ENCODE measurements around the gene TSPAN15. TPM values are rescaled to one million over a fixed set of nuclear protein-coding genes. Genes with fewer than 3 reads are reported as not detected.

TSPAN15 gene
- total RNA-seq, 1 experiment from 2014 or later, result 212 TPM

- intact Hi-C loops (cut with micrococcal nuclease), result loop anchor here (1.0 kb wide), 1 partner anchor 9 kb away; no protein-coding TSS in a partner anchor
Measured at GRCh38 chr10:69437321-69438259, 13.7 kb upstream of the TSPAN15 start.

GRCh38 chr10:69438536-69439349 lies 12.5 kb upstream of the TSPAN15 start:
- ChIA-PET POLR2A (ENCODE audit: unreplicated experiment) (interaction anchor here (0.6 to 1.9 kb wide), 4 partner anchors 8 to 429 kb away, joined by 3 to 14 read pairs (median 7); no protein-coding TSS in a partner anchor), CTCF (interaction anchor here (0.7 to 2.2 kb wide), 7 partner anchors 8 to 198 kb away, joined by 4 to 16 read pairs (median 5); no protein-coding TSS in a partner anchor)
- TF ChIP-seq EZH2phosphoT487 (IDR thresholded peaks at IDR 0.05; ENCODE audit: borderline replicate concordance, low read length) (no peak), EZH2 (IDR thresholded peaks at IDR 0.05; ENCODE audit: low read length, unreplicated experiment) (no peak), CTCF (conservative IDR thresholded peaks at IDR 0.05; ENCODE audit: low read depth, low read length) (peak; percentile 25)
- H3K4me1 ChIP-seq (ENCODE audit: insufficient read depth, low read length), result peaks cover 60% of the 10 kb centered on the region
- peak; percentile 99 for DNase-seq
- H3K9me2 ChIP-seq (replicated peaks; ENCODE audit: low read length), result no peaks in the 10 kb centered on the region
- peak overlapping the region; percentile 91 for H3K27ac ChIP-seq (ENCODE audit: low read length)
- no peaks in the 10 kb centered on the region for H3K36me3 ChIP-seq (ENCODE audit: low read depth, low read length)
- BruUV-seq (replicated peaks), result TSS peak; percentile 84
- no peaks in the 10 kb centered on the region for H3K79me2 ChIP-seq (ENCODE audit: low read length)
- peak; percentile 69 for ATAC-seq
- H3K4me2 ChIP-seq (ENCODE audit: low read length), result peak overlapping the region; percentile 72
- intact Hi-C loops (cut with micrococcal nuclease), result loop anchor here (1.0 kb wide), 1 partner anchor 8 kb away; no protein-coding TSS in a partner anchor
- no peaks in the 10 kb centered on the region for H3K27me3 ChIP-seq (ENCODE audit: low read length)
- H3K4me3 ChIP-seq (ENCODE audit: low read length), result peak overlapping the region; percentile 31
- H3K9ac ChIP-seq (ENCODE audit: low read length), result peak overlapping the region; percentile 78
- no peaks in the 10 kb centered on the region for H3K9me3 ChIP-seq (ENCODE audit: low read length)
- peaks cover 24% of the 10 kb centered on the region for H3F3A ChIP-seq (ENCODE audit: low read length, unreplicated experiment)
- no peaks in the 10 kb centered on the region for H4K20me1 ChIP-seq (ENCODE audit: low read length)
- H2AFZ ChIP-seq (ENCODE audit: low read length), result peak overlapping the region; percentile 57

More at GRCh38 chr10:69437321-69438259, 13.7 kb upstream of the TSPAN15 start:
- no peaks in the 10 kb centered on the region for H3K79me2 ChIP-seq (ENCODE audit: low read length)
- ATAC-seq (no peak), DNase-seq (peak; percentile 70)
- H3F3A ChIP-seq (ENCODE audit: low read length, unreplicated experiment), result peaks cover 24% of the 10 kb centered on the region
- TF ChIP-seq EZH2phosphoT487 (IDR thresholded peaks at IDR 0.05; ENCODE audit: borderline replicate concordance, low read length), result no peak
- TF ChIP-seq CTCF (conservative IDR thresholded peaks at IDR 0.05; ENCODE audit: low read depth, low read length), result no peak
- TF ChIP-seq EZH2 (IDR thresholded peaks at IDR 0.05; ENCODE audit: low read length, unreplicated experiment), result no peak
- ChIA-PET POLR2A (ENCODE audit: unreplicated experiment) (interaction anchor here (0.6 to 1.9 kb wide), 3 partner anchors 9 to 16 kb away, joined by 3 to 7 read pairs (median 7); no protein-coding TSS in a partner anchor), CTCF (interaction anchor here (0.8 to 2.2 kb wide), 5 partner anchors 10 to 70 kb away, joined by 4 to 16 read pairs (median 8); no protein-coding TSS in a partner anchor)
- H3K9me3 ChIP-seq (ENCODE audit: low read length), result no peaks in the 10 kb centered on the region
- no peaks in the 10 kb centered on the region for H3K9me2 ChIP-seq (replicated peaks; ENCODE audit: low read length)
- no peaks in the 10 kb centered on the region for H3K36me3 ChIP-seq (ENCODE audit: low read depth, low read length)
- H3K27ac ChIP-seq (ENCODE audit: low read length), result peak overlapping the region; percentile 91
- H3K4me3 ChIP-seq (ENCODE audit: low read length), result peak overlapping the region; percentile 31; the same call in 1 of the 2 replicates
- peak overlapping the region; percentile 57 for H2AFZ ChIP-seq (ENCODE audit: low read length)
- no peaks in the 10 kb centered on the region for H4K20me1 ChIP-seq (ENCODE audit: low read length)
- peak overlapping the region; percentile 78 for H3K9ac ChIP-seq (ENCODE audit: low read length)
- no peaks in the 10 kb centered on the region for H3K27me3 ChIP-seq (ENCODE audit: low read length)
- peaks cover 60% of the 10 kb centered on the region for H3K4me1 ChIP-seq (ENCODE audit: insufficient read depth, low read length)
- peak overlapping the region; percentile 72 for H3K4me2 ChIP-seq (ENCODE audit: low read length)
- no TSS peak for BruUV-seq (replicated peaks)

Data from PC-3 (cell line).